HG03039 (cell line): ENCODE results near the gene MAD1L1.
"Not testable (repeated sequence)": the region's sequence is repeated elsewhere in the genome, so short reads cannot be mapped to it uniquely, and the experiment has no call there.

Source experiments
- ATAC-seq: cut with Tn5 transposase; IDR thresholded peaks from one replicate; pipeline ENCODE4 v1.9.1; 2021; ENCODE audit warnings: mild to moderate bottlenecking, moderate library complexity; ENCODE audit not compliant: unreplicated experiment

The MAD1L1 gene

GRCh38 chr7:2075811-2076210, 156.9 kb downstream of the MAD1L1 start:
- ATAC-seq, result no peak

DNA sequence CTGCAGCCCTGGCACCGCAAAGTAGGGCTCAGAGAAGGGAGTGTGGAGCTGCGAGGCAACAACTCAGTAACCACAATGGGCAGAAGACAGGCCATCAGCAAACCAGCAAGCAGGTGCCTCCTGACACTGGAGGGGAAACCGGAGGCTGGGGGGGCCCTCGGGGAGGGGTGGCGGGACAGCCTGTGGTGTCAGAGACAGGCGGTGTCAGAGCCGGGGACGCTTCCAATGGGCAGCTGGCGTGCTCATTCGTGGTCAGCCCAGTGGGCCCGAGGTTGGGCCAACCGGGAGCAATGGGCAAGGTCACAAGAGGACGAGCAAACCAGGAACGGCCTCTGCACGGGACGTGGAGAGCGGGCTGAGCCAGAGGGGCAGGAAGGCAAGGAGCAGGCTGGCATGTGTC, 158.1 kb downstream of the MAD1L1 start:
- no peak for ATAC-seq

- no peak for ATAC-seq
Observed at GRCh38 chr7:2072798-2073197, 159.9 kb downstream of the MAD1L1 start.

DNA sequence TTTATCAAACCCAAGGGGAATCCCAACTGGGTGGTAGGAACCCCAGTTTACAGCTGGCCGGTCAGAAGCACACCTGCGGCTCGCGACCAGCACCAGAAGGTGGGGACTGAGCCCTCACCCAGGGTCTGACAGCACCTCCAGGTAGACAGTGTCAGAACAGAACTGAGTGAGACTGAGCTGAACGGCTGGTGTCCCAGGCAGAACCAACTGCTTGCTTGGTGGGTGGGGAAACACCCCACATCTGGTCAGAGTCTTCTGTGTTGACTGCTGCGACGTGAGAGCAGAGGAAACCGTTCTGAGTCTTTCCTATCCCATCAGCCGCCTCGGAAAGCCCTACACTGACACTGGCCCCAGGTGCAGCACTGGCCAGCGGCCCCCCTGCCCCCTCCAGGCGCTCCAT, 160.7 kb downstream of the MAD1L1 start:
- peak; percentile 82 for ATAC-seq

DNA sequence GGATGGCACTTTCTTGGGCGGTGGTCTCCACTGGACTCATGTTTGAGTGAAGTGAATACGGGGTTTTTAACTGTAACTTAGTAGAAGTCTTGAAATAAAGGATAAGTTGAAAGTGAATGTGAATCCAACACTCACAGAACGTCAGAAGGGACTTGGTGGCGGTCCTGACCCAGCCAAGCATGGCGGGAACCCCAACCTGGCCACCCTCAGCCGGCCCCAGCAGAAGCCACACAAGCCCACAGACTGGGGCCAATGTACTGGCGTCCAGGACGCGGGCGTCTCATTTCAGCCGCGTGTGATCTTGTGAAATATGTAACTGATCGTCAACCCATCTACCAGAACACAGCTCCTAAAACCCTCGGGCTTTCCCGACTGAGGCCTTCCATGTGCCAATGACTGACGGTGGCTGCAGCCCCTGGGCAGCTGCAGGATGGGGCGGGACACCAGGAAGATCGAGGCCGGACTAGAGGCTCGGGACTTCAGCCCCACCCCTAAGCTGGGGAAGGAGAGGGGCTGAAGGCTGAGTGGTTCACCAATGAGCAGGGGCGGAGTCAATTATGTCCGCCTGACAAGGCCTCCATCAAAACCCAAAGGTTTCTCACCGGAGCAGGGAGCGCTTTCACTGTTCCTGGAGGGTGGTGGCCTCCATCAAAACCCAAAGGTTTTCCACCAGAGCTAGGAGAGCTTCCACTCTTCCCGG, 161.5 kb downstream of the MAD1L1 start:
- no peak for ATAC-seq

DNA sequence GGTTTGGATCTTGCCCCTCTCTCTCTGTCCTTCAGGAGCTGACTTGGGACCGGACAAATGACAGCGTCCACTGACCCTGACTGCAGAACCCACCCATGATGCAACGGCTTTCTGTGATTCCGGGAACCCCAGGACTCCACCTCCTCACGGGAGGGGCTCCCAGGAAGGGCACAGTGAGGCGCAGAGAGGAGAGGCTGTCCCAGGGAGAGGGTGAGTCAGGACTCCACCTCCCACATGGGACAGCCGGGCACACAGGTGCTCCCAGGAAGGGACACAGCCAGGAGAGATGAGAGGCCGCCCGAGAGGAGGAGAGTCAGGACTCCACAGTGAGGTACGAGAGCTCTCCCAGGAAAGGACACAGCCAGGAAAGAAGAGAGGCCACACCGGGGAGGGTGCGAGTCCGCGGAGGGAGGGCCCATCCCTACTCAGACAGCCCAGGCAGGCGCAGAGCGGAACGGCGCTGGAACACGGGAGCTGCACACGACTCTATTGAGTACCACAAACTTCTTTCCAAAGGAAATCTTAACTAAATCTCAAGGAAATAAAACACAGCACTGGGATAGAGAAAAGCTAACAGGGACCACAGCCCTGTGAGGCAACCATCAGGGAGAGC, 162.5 kb downstream of the MAD1L1 start:
- no peak for ATAC-seq

DNA sequence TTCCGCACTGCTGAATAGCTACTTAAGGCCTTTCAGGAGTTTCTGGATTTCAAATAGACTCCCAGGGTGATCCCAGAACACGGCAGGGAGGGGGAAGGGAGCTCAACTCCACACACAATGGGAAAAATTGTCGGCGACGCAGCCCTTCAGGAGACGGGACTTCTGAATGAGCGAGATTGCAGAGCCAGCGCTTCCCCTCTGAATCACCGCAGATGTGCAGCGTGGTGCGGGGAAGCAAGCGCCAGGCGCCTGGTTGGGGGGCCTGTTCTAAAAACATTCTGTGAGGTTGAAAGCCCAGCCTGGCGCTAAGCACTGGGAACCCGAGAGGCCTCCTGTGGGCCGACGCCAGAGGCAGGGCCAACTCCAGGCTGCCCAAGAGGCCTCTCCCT, 163.3 kb downstream of the MAD1L1 start:
- ATAC-seq, result no peak

GRCh38 chr7:2068693-2069471, 163.9 kb downstream of the MAD1L1 start:
- ATAC-seq, result no peak

DNA sequence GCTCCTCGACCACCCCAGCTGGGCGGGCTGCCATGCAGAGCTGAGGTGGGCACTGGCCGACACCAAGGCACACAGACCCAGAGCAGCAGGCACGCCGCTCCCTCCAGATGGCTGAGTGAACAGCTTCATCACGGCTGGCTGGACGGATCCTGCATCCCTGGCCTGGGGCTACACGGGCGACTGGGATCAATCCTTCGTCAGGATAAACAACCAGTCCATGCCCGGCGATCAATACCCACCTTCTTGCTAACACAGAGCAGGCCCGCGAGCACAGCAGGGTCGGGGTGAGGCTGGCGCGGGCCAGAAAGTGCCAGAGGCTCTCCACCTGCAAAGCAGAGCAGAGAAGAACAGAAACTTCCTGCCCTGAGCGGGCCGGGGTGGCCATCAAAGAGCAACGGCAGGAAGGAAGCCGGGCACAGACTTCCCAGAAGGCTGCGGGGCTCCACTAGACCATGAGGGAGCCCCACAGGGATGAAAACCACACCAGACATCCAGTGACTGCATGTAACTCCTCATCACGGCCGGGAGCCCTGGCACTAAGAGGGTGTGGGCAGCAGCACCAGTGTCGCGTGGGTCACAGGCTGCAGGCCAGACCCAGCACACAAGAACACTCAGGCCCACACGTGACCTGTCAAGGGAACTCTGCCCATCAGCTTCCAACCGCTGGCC, 166.4 kb downstream of the MAD1L1 start:
- no peak for ATAC-seq

- no peak for ATAC-seq
Observed at GRCh38 chr7:2065528-2065927, 167.2 kb downstream of the MAD1L1 start.

GRCh38 chr7:2063563-2064260, 169.0 kb downstream of the MAD1L1 start:
- no peak for ATAC-seq

DNA sequence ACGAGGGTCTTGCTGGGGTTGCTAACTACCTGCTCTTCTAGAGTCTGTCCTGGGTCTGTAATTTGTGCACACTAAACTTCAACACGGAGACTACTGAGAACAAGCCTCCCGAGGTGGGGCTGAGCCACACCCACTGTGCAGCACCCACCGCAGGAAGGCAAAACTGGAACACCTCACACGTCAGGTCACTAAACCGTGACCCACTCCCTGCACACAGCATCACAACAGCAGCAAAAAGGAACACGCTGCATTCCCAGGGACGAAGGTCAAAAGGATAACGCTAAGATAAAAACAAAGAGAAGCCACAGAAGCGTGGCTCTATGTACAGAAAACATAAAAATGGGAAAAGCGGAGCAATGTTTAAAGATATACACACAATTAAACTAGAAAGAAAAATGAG, 170.1 kb downstream of the MAD1L1 start:
- no peak for ATAC-seq

- no peak for ATAC-seq
Observed at GRCh38 chr7:2060701-2061100, 172.0 kb downstream of the MAD1L1 start.

DNA sequence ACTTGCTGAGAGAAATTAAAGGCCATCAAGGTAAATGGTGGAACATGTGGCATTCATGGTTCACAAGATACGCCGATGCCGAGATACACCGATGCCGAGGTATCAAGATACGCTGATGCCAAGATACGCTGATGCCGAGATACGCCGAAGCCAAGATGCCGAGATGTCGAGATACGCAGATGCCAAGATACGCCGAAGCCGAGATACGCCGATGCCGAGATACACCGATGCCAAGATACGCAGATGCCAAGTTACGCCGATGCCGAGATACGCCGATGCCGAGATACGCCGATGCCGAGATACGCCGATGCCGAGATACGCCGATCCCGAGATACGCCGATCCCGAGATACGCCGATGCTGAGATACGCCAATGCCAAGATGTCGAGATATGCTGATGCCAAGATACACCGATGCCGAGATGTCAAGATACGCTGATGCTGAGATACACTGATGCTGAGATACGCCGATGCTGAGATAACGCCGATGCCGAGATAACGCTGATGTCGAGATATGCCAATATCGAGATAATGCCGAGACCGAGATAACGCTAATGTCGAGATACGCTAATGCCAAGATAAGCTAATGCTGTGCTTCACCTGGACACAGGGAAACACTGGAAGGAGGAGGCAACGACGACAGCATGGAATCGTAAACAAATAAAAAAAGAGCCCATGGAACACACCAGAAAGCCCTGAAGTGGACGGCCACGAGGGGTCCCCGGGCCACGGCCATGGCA, 172.6 kb downstream of the MAD1L1 start:
- no peak for ATAC-seq

DNA sequence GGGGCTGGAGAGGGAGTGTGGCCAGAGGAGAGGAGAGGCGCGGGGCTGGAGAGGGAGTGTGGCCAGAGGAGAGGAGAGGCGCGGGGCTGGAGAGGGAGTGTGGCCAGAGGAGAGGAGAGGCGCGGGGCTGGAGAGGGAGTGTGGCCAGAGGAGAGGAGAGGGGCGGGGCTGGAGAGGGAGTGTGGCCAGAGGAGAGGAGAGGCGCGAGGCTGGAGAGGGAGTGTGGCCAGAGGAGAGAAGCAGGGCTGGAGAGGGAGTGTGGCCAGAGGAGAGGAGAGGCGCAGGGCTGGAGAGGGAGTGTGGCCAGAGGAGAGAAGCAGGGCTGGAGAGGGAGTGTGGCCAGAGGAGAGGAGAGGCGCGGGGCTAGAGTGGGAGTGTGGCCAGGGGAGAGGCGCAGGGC, 174.5 kb downstream of the MAD1L1 start:
- not testable (repeated sequence) for ATAC-seq

DNA sequence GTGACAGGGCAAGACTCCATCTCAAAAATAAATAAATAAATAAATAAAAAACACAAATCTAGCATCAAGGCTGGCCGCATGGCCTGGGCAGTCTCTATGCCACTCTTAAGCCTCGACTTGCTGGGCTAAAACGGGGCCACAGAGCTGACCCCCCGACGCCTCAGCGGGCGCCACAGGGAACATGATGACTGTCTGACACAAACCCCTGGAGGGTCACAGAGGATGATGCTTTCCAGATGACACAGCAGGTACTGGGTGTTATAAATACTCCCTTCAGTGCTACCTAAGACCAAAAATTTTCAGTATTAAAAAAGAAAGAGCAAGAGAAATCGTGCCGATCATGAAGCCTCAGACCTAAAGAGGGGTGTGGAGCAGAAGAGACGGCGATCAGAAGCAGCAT, 176.8 kb downstream of the MAD1L1 start:
- no peak for ATAC-seq

DNA sequence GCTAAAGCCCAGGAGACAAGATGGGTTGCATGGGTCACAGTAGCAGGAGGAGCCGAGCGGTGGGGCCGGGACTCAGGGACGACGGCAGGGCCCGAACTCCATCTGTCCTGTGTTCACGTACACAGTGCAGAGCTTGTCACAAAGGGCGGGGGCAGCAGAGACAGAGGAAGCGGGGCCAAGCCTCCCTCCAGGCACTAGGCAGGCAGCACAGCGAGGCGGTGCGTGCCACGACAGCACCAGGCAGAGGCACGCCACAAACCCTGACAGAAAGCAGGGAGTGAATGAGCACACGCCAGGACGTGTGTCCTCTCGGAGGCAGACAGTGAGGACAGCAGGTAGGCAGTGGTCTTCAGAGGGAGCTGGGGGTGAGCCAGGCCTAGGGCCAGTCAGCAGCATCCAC, 177.8 kb downstream of the MAD1L1 start:
- no peak for ATAC-seq

DNA sequence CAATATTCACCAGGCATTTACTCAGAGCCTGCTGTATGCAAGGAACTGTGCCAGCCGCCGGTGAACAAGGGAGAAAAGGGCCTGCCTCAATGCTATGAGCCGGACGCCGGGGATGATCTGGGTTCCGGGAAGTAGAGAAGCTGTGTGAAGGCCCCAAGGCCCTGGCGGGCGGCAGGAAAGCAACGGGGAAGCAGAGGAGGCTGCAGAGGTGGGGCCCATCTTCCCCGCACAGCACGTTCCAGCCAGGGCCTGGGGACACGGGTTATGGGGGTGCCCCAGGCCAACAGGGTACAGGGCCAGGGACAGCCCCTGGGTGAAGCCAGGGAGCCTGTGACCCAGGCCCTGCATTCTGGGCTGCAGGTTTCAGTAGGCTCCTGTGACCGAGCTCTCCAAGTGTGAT, 179.3 kb downstream of the MAD1L1 start:
- ATAC-seq, result no peak

GRCh38 chr7:2052657-2053048, 180.1 kb downstream of the MAD1L1 start:
- ATAC-seq, result no peak
